ENCODE data around the gene HSCB.
A peak's percentile ranks its signal among the peaks of the same experiment; 100 is the strongest.
"Not testable (repeated sequence)": the region's sequence is repeated elsewhere in the genome, so short reads cannot be mapped to it uniquely, and the experiment has no call there.

The HSCB gene, protein sequence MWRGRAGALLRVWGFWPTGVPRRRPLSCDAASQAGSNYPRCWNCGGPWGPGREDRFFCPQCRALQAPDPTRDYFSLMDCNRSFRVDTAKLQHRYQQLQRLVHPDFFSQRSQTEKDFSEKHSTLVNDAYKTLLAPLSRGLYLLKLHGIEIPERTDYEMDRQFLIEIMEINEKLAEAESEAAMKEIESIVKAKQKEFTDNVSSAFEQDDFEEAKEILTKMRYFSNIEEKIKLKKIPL

DNA sequence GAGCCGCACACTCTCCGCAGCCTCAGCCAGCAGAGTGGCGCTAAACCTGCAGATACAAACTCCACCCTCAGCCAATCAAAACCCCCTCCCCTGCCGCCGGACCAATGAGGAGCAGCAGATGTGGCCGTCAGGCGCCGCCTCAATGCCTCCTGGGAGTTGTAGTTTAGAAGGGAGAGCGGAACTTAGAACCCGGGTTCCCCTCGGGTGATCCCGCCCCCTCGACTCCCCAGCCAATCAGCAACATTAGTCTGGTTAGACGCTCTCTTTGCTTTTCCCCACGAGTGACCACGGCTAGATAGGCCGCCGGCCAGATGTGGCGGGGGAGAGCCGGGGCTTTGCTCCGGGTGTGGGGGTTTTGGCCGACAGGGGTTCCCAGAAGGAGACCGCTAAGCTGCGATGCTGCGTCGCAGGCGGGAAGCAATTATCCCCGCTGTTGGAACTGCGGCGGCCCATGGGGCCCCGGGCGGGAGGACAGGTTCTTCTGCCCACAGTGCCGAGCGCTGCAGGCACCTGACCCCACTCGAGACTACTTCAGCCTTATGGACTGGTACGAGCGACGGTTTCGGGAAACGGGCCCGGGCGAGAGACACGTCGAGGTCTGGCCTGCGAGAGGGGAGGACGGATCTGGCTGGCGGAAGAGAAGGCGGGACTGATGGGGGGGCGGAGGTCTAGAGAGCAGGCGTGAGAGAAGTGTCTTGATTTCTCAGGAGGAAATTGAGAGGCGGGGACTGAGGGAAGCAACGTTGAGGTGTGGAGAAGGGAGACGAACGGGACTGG, at the start of gene HSCB, which contains the start of gene CHEK2:
TSS of gene HSCB (plus strand) at position 255 of the 777 bp plus-strand sequence. CDS start at position 312, 57 bp downstream.
TSS of gene CHEK2 (minus strand) at position 36 of the 777 bp plus-strand sequence. CDS start 7,099 bp downstream, outside the sequence.
- FAIRE-seq = peak; percentile 57

DNA sequence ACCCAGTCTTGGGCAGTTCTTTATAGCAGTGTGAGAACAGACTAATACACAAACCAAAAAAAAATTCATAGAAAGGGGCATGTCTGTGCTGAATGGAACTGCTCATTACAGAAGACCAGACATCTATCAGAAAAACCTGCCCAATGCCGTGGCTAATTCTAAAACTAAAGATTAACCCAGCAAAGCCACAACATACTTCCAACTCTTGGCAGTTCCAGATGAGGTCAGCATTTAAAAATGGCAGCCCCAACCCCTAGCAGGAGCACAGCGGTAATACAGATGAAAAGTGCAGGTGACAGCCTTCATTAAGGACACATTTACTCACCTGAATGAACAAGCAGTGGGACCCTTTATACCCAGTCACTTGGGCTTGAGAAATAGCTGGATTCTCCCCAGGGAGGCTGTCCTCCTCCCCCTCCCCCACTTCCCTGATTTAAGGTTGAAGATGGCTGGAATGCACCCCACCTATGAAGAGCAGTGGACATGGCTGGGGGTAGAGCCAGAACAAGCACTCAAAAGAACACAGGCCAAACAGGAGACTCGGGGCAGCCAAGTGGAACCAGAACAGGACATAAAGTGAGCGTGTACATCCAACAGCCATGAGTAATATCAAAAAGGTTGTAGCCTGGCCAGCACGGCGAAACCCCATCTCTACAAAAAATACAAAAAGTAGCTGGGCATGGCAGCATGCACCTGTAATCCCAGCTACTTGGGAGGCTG, 48.6 kb upstream of the HSCB start:
- not testable (repeated sequence) for FAIRE-seq

DNA sequence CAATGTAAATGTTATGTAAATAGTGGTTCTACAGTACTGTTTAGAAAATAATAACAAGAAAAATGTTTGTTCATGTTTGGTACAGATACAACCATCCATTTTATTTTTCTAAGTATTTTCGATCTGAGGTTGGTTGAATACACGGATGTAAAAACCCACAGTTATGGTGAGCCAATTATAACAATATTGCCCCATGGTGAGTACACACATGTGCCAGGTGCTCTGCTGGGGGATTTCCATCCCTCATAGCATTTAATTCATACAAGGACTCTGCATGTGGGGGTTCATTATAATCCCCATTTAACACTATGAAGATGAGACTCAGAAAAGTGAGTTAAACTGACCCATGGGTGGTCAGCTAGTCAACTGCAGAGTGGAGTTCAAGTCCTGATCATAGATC, 38.9 kb upstream of the HSCB start:
- FAIRE-seq = no peak

DNA sequence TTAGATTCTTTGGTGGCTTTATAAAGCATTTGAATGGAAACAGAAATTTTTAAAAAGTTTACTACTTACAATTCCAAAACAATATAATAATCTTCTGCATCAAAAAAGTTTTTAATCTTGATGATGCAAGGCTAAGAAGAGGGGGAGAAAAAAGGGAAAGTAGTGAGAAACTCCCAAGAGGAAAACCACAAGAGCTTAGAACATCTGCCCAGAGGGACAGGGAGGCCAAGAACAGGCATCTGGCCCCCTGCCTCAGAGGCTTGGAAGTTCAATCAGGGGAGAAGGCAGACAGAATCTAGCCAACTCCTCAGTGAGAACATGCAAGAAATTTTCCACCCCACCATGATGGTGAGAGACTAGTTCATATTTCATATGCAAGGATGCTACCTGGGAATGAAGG, 38.4 kb upstream of the HSCB start:
- no peak for FAIRE-seq

DNA sequence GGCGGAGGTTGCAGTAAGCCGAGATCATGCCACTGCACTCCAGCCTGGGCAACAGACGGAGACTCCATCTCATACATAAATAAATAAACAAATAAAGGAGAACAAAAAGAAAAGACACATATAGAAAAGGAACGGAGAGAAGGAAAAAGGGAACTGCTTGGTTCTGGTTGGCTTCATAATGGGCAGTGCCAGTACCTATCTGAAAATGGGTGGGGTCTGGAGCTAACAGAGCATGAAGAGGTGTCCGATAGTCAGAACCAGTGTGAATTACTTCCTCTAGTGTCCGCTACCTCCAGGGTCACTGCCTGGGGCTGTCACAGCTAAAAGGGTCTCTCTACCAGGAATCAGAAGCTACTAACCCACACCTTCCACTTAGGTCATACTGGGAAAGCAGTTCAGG, 35.0 kb upstream of the HSCB start:
- FAIRE-seq = no peak

DNA sequence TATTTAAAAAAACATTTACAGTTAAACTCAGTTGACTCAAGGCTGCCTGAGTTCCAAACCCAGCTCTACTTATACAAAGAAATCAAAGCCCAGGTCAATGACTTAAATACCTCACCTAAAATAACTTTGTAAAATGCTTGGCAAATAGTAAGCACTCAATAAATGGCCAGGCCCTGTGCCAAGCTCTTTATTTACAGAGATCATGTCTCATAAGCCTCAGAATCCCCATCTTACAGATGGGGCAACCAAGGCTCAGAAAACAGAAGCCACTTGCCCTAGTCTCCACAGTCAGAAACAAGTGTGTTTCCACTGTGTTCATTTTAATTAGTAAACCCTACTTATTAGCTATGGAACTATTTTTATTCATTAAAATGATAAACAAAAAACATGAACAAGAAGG, 31.7 kb upstream of the HSCB start:
- no peak for FAIRE-seq

DNA sequence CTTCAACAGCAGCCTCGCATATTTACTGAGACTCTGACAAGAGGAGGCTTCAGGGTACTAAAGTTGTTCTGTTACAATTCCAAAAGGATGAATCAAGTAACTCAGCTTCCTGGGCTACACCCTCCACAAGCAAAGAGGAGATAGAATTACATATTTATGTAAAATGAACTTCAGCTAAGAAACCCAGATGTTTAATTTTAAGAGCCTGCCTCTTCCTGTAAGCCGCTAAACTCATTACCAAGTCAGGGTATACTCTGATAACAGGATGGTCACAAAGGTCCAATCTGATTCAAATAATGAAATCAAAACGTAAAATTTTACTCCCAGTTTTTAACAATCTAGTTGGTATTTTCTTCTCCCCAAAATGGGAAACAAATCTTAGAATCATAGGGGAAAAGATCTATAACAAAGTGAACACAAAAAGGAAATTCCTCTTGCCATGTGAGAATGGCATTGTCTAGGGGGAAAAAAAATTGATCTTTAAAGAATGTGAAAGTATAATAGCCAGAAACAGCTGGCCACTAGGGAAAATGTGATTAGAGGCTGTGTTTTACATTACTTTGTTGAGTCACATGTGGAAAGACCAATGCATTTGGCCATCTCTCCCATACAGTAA, 31.2 kb upstream of the HSCB start:
- no peak for FAIRE-seq

DNA sequence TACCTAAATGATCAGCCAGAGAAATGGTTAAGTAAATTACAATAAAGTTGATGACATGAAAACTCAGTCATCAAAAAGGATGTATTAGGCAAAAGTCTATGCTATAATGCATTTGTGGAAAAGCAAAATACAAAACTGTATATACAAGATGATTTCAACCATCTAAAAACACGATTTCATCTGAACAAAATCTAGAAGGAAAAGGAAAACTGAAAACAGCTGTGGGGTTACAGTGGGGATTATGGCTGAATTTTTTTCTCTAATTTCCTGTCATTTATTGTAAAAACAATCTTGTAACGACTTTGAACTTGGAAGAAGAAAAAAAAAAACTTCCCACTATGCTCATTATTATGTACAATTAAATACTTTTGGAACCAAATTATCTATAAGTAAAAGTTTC, 30.5 kb upstream of the HSCB start:
- FAIRE-seq = no peak

DNA sequence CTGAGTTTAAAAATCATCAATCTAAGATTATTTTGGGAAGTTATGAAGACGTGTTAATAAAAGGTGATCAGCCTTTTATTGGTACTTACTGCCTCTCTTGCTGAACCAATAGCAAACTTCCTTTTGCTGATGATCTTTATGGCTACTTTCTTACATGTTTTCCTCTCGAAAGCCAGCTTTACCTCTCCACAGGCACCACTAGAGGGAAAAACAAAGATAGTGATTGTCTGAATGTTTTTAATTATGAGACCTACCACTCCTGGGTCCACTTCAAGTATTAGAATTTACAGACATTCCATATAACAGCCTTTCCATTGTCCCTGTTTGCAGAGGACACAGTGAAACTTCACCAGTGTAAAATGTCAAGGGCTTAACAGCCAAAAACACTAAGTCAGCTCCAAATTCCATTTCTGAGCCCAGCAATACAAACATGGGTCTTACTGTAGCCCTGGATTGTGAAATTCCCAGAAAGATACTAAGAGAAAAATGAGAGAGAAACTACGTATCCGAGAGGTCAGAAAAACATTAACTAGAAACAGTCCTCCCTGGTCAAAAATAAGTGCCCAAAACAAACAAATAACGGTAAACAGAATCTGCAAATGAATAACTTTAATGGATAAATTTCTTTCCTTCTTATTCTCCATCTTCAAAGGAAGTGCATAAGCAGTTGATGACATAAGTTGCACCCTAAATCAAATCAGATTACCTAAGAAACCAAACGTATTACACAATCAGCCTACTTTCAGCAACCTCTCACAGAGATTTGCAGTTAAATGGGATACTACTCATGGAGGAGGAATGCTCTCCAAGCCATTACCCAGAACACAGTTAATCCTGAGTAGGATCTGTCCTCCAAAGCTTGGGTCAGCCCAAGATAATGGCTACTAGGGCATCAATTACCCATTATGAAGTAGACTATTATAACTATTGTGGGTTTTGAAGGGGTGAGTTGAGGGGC, 29.7 kb upstream of the HSCB start:
- FAIRE-seq = no peak

DNA sequence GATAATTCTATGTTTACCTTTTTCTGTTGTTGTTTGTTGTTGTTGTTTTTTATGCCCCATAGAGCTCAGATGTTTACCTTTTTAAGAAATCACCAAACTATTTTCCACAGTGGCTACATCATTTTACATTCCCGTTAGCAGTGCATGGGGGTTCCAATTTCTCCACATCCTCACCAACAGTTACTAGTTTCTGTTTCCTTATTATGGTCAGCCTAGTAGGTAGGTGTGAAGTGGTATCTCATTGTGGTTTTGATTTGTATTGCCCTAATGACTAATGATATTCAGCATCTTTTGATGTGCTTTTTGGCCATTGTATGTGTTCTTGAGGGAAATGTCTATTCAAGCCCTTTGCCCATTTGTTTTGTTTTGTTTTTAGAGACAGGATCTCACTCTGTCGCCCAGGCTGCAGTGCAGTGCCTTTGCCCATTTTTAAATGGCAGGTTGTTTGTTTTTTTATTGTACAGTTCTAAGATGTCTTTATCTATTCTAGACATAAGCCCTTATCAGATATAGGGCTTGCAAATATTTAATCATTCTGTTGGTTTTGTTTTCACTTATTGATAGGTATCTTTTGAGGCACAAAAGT, 27.7 kb upstream of the HSCB start:
- no peak for FAIRE-seq

DNA sequence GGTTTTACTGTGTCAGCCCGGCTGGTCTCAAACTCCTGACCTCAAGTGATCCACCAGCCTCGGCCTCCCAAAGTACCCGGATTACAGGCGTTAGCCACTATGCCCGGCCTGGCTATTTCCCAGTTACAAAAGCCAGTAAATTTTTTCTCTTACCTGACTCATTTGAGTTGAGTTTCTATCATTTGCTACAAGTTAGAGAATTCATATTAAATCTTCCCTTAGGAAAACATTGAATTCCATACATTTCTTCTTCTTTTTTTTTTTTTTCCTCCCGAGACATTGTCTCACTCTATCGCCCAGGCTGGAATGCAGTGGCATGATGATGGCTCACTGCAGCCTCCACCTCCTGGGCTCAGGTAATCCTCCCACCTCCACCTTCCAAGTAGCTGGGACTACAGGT, 26.2 kb upstream of the HSCB start:
- no peak for FAIRE-seq

DNA sequence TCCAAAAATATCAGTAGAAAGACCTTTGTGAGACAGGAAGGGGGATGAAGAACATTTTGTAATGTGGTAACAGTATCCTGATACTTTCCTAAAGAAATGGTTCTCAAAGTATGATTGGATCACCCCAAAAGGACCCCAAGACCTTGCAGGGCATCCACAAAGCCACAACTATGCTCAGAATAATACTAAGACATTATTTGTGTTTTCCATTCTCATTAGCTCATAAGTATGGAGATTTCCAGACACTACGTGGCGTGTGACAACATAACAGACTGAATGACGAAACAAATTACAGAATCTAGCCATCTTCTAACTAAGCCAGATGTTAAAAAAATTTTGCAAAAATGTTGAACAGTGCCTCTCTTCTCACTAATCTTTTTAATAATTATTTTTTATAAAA, 25.2 kb upstream of the HSCB start:
- FAIRE-seq = no peak

DNA sequence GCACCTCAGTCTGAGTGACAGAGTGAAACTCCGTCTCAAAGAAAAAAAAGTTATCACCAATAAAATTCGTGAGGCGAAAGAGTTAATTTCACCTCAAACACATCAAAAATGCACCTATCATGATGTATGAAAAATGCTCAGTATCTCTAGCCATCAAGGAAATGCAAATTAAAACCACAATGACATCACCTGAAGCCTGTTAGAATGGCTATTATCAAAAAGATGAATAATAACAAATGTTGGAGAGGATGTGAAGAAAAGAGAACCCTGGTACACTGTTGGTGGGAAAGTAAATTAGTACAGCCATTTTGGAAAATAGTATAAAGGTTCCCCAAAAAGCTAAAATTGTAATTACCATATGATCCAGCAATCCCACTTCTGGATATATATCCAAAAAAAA, 23.8 kb upstream of the HSCB start:
- no peak for FAIRE-seq

DNA sequence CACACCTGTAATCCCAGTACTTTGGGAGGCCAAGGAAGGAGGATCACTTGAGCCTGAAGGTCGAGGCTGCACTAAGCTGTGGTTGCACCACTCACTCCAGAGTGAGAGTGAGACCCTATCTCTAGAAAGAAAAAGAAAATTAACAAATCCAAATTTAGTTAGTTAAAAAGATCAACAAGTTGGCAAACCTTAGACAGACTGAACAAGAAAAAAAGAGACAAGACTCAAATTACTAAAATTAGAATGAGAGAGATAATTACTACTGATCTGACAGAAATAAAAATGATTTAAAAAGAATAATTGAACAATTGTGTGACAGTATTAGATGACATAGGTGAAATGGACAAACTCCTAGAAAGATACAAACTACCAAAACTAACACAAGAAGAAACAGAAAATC, 13.8 kb upstream of the HSCB start:
- FAIRE-seq = no peak

DNA sequence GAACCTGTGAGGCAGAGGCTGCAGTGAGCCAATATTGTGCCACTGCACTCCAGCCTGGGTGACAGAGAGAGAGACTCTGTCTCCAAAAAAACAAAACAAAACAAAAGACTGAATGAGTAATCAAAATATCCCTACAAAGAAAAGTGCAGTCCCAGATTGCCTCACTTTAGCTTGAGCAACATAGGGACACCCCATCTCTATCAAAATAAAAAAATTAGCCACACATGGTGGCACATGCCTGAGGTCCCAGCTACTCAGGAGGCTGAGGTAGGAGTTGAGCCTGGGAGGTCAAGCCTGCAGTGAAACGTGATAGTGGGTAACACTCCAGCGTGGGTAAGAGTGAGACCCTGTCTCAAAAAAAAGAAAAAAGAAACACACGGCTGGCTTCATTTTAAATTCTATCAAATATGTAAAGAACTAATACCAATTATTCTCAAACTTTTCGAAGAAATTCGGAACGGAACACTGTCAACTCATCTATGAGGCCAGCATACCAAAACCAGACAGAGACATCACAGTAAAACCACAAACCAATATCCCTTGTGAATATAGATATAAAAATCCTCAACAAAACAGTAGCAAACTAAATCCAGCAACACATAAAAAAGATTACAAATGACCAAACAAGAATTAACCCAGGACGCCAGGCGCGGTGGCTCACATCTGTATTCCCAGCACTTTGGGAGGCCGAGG, 13.1 kb upstream of the HSCB start:
- no peak for FAIRE-seq

DNA sequence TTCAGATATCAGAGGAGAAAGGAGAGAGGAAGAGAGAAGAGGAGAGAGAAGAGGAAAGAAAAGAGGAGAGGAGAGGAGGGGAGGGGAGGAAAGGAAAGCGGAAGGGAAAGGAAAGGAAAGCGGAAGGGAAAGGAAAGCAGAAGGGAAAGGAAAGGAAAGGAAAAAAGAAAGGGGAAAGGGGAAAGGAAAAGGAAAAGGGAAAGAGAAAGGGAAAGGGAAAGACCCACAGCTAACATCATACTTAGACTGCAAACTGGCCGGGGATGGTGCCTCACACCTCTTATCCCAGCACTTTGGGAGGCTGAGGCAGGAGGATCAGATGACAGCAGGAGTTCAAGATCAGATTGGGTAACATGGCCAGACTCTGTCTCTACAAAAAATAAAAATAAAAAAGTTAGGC, 11.7 kb upstream of the HSCB start:
- no peak for FAIRE-seq

DNA sequence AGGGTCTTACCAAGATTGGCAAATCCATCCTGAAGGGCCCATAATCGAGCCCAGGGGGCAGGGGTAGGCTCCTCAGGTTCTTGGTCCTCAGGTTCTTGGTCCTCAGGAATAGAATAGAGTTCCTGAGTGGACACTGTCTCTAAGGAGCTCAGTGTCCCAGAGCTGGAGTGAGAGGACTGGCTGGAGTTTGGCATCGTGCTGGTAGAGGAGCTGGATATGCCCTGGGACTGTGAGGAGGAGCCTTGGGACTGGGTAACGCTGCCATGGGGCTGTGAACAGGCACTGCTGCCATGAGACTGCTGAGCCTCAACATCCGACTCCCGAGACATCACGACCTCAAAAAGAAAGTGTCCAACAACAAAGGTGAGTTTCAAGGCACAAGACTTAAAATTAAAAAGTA, 7.4 kb upstream of the HSCB start:
- no peak for FAIRE-seq

DNA sequence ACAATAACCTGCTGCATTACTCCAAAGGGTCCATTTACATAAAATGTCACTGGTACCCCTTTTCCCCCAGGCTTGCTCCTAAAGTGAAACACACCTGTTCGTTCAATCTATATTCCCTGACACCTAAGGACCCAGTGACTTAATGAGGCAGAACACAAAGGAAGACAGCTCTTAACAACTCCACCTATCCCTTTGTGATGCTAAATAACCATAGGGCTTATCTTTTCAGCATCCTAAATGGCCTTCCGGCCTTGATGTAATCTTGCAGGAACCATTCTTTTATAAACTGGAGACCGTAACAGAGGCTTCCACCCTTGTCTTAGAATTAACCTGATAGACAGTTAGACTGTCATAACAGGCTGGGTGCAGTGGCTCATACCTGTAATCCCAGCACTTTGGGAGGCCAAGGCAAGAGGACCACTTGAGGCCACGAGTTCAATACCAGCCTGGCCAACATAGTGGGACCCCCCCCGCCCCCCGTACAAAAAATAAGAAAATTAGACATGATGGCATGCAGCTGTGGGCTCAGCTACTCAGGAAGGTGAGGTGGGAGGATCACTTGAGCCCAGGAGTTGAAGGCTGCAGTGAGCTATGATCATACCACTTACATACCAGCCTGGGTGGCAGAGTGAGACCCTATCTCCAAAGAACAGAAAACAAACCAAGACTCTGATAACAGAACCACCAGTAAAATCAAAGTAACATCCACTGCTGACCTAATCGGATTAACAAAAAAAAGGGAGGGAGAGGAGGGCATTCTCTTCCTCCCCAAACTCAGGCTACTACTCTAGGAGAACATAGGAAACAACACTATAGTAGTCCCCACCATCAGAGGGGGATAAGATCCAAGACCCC, 5.3 kb upstream of the HSCB start:
- no peak for FAIRE-seq

DNA sequence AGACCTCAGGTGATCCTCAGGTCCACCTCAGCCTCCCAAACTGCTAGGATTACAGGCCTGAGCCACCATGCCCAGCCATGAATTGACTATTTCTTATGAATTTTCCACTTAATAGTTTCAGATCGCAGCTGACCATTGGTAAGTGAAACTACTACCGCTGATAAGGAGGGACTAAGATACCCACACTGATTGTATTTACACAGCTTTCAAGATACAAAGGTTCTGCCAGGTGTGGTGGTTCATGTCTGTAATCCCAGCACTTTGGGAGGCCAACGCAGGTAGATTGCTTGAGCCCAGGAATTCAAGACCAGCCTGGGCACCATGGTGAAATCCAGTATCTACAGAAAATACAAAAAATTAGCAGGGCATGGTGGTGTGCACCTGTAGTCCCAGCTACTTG, 4.1 kb upstream of the HSCB start:
- no peak for FAIRE-seq

DNA sequence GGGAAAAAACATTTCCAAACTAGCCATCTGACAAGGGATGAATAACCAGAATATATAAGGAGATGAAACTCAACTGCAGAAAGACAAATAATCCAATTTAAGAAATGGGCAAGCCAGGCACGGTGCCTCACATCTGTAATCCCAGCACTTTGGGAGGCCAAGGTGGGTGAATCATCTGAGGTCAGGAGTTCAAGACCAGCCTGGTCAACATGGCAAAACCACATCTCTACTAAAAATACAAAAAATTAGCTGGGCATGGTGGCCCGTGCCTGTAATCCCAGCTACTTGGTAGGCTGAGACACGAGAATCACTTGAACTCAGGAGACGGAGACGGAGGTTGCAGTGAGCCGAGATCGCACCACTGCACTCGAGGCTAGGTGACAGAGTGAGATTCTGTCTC, 3.0 kb upstream of the HSCB start:
- FAIRE-seq = not testable (repeated sequence)
